Tibial nerve (tissue), 4 donors: ENCODE measurements around the gene HEPHL1. TPM values are rescaled to one million over a fixed set of nuclear protein-coding genes. Genes with fewer than 3 reads are reported as not detected.

Experiments used
- DNase-seq, 2 donors: peaks; one replicate each; pipeline ENCODE4 v3.0.0-alpha.2; 2019; ENCODE audit warnings: low spot score in 2 of 2
- H3K27ac ChIP-seq, 4 donors: fragments of 200-600 bp; sonication (generic) in 3 of 4; one replicate each; pipeline ENCODE4 v1.5.1; 2017 to 2019; ENCODE audit warnings: mild to moderate bottlenecking in 1 of 4
- H3K27me3 ChIP-seq, 2 donors: fragments of 200-600 bp; sonication (generic) in 1 of 2; one replicate each; pipeline versions ENCODE4 v1.5.1 to v1.6.0; 2017 to 2019
- H3K36me3 ChIP-seq, 3 donors: fragments of 200-600 bp; sonication (generic); one replicate each; pipeline ENCODE4 v1.5.1; 2018 to 2019
- H3K4me1 ChIP-seq, 4 donors: fragments of 200-600 bp; sonication (generic) in 3 of 4; one replicate each; pipeline ENCODE4 v1.5.1; 2017 to 2019
- H3K4me3 ChIP-seq, 4 donors: fragments of 200-600 bp; sonication (generic) in 3 of 4; one replicate each; pipeline ENCODE4 v1.5.1; 2017 to 2019; ENCODE audit warnings: mild to moderate bottlenecking in 1 of 4, moderate library complexity in 1 of 4
- H3K9me3 ChIP-seq, 4 donors: fragments of 200-600 bp; sonication (generic) in 3 of 4; one replicate each; pipeline ENCODE4 v1.5.1; 2017 to 2019
- CTCF ChIP-seq, 5 experiments: fragments of 200-600 bp in 3 of 5; fragments of 450-650 bp in 2 of 5; sonication (generic) in 3 of 5; IDR thresholded peaks; one replicate each; pipeline ENCODE4 v1.5.1; 2016 to 2019; ENCODE audit warnings: antibody characterized with exemption in 5 of 5, mild to moderate bottlenecking in 3 of 5, moderate library complexity in 2 of 5
- EP300 ChIP-seq, 2 donors: sonication (generic); formaldehyde crosslinking; IDR thresholded peaks; one replicate each; pipeline ENCODE4 v1.6.1; 2017; ENCODE audit warnings: antibody characterized with exemption in 2 of 2, mild to moderate bottlenecking in 1 of 2
- POLR2A ChIP-seq, 2 donors: fragments of 450-650 bp; IDR thresholded peaks; one replicate each; pipeline ENCODE4 v1.6.1; 2017; ENCODE audit warnings: antibody characterized with exemption in 2 of 2, mild to moderate bottlenecking in 2 of 2, moderate library complexity in 2 of 2
- WGBS, 2 donors: methylation state at CpG; one replicate each; pipeline ENCODE4 v1.1.5; 2018; 5-methylcytosine and 5-hydroxymethylcytosine counted together
- total RNA-seq, 4 donors: library from RNA; depleted of rRNA; stranded (reverse); fragments of >200 nt; gene quantifications; one replicate each; pipeline ENCODE4 v1.1.0, GENCODE V29; 2016

Gene HEPHL1
- total RNA-seq, 4 donors from 2014 or later, result not detected

- no peaks in the 10 kb centered on the region for H3K9me3 ChIP-seq
- no peaks in the 10 kb centered on the region for H3K4me1 ChIP-seq
- TF ChIP-seq CTCF (IDR thresholded peaks at IDR 0.05) (no peak), POLR2A (IDR thresholded peaks at IDR 0.05) (no peak), EP300 (IDR thresholded peaks at IDR 0.05) (no peak)
- no peaks in the 10 kb centered on the region for H3K36me3 ChIP-seq
- H3K27ac ChIP-seq, result no peak overlapping the region
- 72 to 75% methylated on average over 1 of the region's 1 CpG for WGBS, 2 donors
- DNase-seq, result no peak
- H3K27me3 ChIP-seq, result no peaks in the 10 kb centered on the region
- H3K4me3 ChIP-seq, result no peak overlapping the region
Observed at GRCh38 chr11:94049351-94049750, 28.2 kb downstream of the HEPHL1 start.

- no peaks in the 10 kb centered on the region for H3K27me3 ChIP-seq
Observed at GRCh38 chr11:94058630-94059029, 37.5 kb downstream of the HEPHL1 start.

GRCh38 chr11:94059065-94059464 is 37.9 kb downstream of the HEPHL1 start:
- DNase-seq, result no peak
- Histone ChIP-seq H3K9me3 (no peaks in the 10 kb centered on the region), H3K4me1 (no peaks in the 10 kb centered on the region), H3K27ac (no peak overlapping the region), H3K27me3 (no peaks in the 10 kb centered on the region), H3K4me3 (no peak overlapping the region), H3K36me3 (no peaks in the 10 kb centered on the region)
- no peak for TF ChIP-seq EP300 (IDR thresholded peaks at IDR 0.05)

More at GRCh38 chr11:94058630-94059029, 37.5 kb downstream of the HEPHL1 start:
- 100% methylated on average over 1 of the region's 1 CpG for WGBS, 2 donors
- Histone ChIP-seq H3K4me3 (no peak overlapping the region), H3K36me3 (no peaks in the 10 kb centered on the region), H3K4me1 (no peaks in the 10 kb centered on the region), H3K27ac (no peak overlapping the region), H3K9me3 (no peaks in the 10 kb centered on the region)
- DNase-seq, result no peak
- TF ChIP-seq POLR2A (IDR thresholded peaks at IDR 0.05) (no peak), EP300 (IDR thresholded peaks at IDR 0.05) (no peak)

- TF ChIP-seq EP300 (IDR thresholded peaks at IDR 0.05), result no peak
- no peak for TF ChIP-seq POLR2A (IDR thresholded peaks at IDR 0.05)
- TF ChIP-seq CTCF (IDR thresholded peaks at IDR 0.05), result no peak
- Histone ChIP-seq H3K27me3 (no peaks in the 10 kb centered on the region), H3K9me3 (no peaks in the 10 kb centered on the region), H3K27ac (no peak overlapping the region), H3K4me1 (no peaks in the 10 kb centered on the region), H3K4me3 (no peak overlapping the region), H3K36me3 (no peaks in the 10 kb centered on the region)
- DNase-seq, result no peak
Observed at GRCh38 chr11:94060401-94060800, 39.2 kb downstream of the HEPHL1 start.

GRCh38 chr11:94062360-94062759 is 41.2 kb downstream of the HEPHL1 start:
- no peak for TF ChIP-seq EP300 (IDR thresholded peaks at IDR 0.05)
- no peaks in the 10 kb centered on the region for H3K36me3 ChIP-seq
- no peaks in the 10 kb centered on the region for H3K9me3 ChIP-seq
- 68 to 74% methylated on average over 2 of the region's 2 CpGs for WGBS, 2 donors
- DNase-seq, result no peak
- H3K27ac ChIP-seq, result no peak overlapping the region
- H3K4me1 ChIP-seq, result no peaks in the 10 kb centered on the region
- H3K27me3 ChIP-seq, result peaks cover 0 to 3% of the 10 kb centered on the region in 2 donors
- no peak overlapping the region for H3K4me3 ChIP-seq

- DNase-seq, result no peak
- Histone ChIP-seq H3K27ac (no peak overlapping the region), H3K4me1 (no peaks in the 10 kb centered on the region), H3K4me3 (no peak overlapping the region), H3K9me3 (no peaks in the 10 kb centered on the region), H3K36me3 (no peaks in the 10 kb centered on the region), H3K27me3 (peaks cover 0 to 4% of the 10 kb centered on the region in 2 donors)
- no peak for TF ChIP-seq CTCF (IDR thresholded peaks at IDR 0.05)
- no peak for TF ChIP-seq EP300 (IDR thresholded peaks at IDR 0.05)
- no peak for TF ChIP-seq POLR2A (IDR thresholded peaks at IDR 0.05)
- WGBS, 2 donors, result 47 to 49% methylated on average over 3 of the region's 3 CpGs
Observed at GRCh38 chr11:94066901-94067429, 45.8 kb downstream of the HEPHL1 start.

- H3K4me3 ChIP-seq, result no peak overlapping the region
- H3K27ac ChIP-seq, result no peak overlapping the region
- DNase-seq, result no peak
- no peaks in the 10 kb centered on the region for H3K36me3 ChIP-seq
- 65 to 93% methylated on average over 2 of the region's 2 CpGs for WGBS, 2 donors
- no peak for TF ChIP-seq CTCF (IDR thresholded peaks at IDR 0.05)
- H3K4me1 ChIP-seq, result no peaks in the 10 kb centered on the region
- peaks cover 0 to 4% of the 10 kb centered on the region in 2 donors for H3K27me3 ChIP-seq
- H3K9me3 ChIP-seq, result no peaks in the 10 kb centered on the region
Observed at GRCh38 chr11:94068764-94069163, 47.6 kb downstream of the HEPHL1 start.
